ENCODE measurements around the gene FIGN. TPM values are rescaled to one million over a fixed set of nuclear protein-coding genes. Genes with fewer than 3 reads are reported as not detected.

Gene FIGN
- total RNA-seq, 1 donor from 2014 or later = not detected

- POLR2A ChIA-PET = no interaction called here
- no peak for ATAC-seq (ENCODE audit: low read depth)
Measured at GRCh38 chr2:163553601-163554000, 182.2 kb downstream of the FIGN start.

GRCh38 chr2:163552758-163553157 is 183.1 kb downstream of the FIGN start:
- H3K9me3 Mint-ChIP-seq = no peaks in the 10 kb centered on the region
- no peak for TF ChIP-seq CTCF (IDR thresholded peaks at IDR 0.05)
- CTCF ChIA-PET = no interaction called here
- POLR2A ChIA-PET = no interaction called here
- no peak overlapping the region for H3K4me3 Mint-ChIP-seq
- no peaks in the 10 kb centered on the region for H3K27me3 Mint-ChIP-seq
- H3K36me3 Mint-ChIP-seq (ENCODE audit: low read depth) = no peaks in the 10 kb centered on the region
- no peaks in the 10 kb centered on the region for H3K4me1 Mint-ChIP-seq
- intact Hi-C loops (cut with micrococcal nuclease) = no loop called here
- ATAC-seq (ENCODE audit: low read depth) (no peak), DNase-seq (no peak)
- H3K27ac Mint-ChIP-seq = no peak overlapping the region

More at GRCh38 chr2:163553601-163554000, 182.2 kb downstream of the FIGN start:
- no peaks in the 10 kb centered on the region for H3K9me3 Mint-ChIP-seq
- no peak overlapping the region for H3K4me3 Mint-ChIP-seq
- no peak for TF ChIP-seq CTCF (IDR thresholded peaks at IDR 0.05)
- intact Hi-C loops (cut with micrococcal nuclease) = no loop called here
- H3K27ac Mint-ChIP-seq = no peak overlapping the region
- H3K36me3 Mint-ChIP-seq (ENCODE audit: low read depth) = no peaks in the 10 kb centered on the region
- H3K27me3 Mint-ChIP-seq = no peaks in the 10 kb centered on the region
- DNase-seq = no peak
- CTCF ChIA-PET = no interaction called here
- H3K4me1 Mint-ChIP-seq = no peaks in the 10 kb centered on the region

- DNase-seq (no peak), ATAC-seq (ENCODE audit: low read depth) (no peak)
- no peaks in the 10 kb centered on the region for H3K36me3 Mint-ChIP-seq (ENCODE audit: low read depth)
- no peaks in the 10 kb centered on the region for H3K27me3 Mint-ChIP-seq
- no peaks in the 10 kb centered on the region for H3K4me1 Mint-ChIP-seq
- H3K9me3 Mint-ChIP-seq = no peaks in the 10 kb centered on the region
- H3K27ac Mint-ChIP-seq = no peak overlapping the region
- intact Hi-C loops (cut with micrococcal nuclease) = no loop called here
- ChIA-PET POLR2A (no interaction called here), CTCF (no interaction called here)
- no peak overlapping the region for H3K4me3 Mint-ChIP-seq
- TF ChIP-seq CTCF (IDR thresholded peaks at IDR 0.05) = no peak
Measured at GRCh38 chr2:163551616-163552373, 184.0 kb downstream of the FIGN start.

- no peaks in the 10 kb centered on the region for H3K4me1 Mint-ChIP-seq
- H3K4me3 Mint-ChIP-seq = no peak overlapping the region
- CTCF ChIA-PET = no interaction called here
- ATAC-seq (ENCODE audit: low read depth) (no peak), DNase-seq (no peak)
- no peak overlapping the region for H3K27ac Mint-ChIP-seq
- no peaks in the 10 kb centered on the region for H3K36me3 Mint-ChIP-seq (ENCODE audit: low read depth)
- no peaks in the 10 kb centered on the region for H3K27me3 Mint-ChIP-seq
- POLR2A ChIA-PET = no interaction called here
- intact Hi-C loops (cut with micrococcal nuclease) = no loop called here
- no peaks in the 10 kb centered on the region for H3K9me3 Mint-ChIP-seq
- no peak for TF ChIP-seq CTCF (IDR thresholded peaks at IDR 0.05)
Measured at GRCh38 chr2:163548970-163549369, 186.8 kb downstream of the FIGN start.

Measured in activated B cell treated with CpG ODN at 0.5 μM for 24 hours (primary cell).